ENCODE measurements around the gene AGTR2.
"Not testable (repeated sequence)": the region's sequence is repeated elsewhere in the genome, so short reads cannot be mapped to it uniquely, and the experiment has no call there.

AGTR2 gene, protein sequence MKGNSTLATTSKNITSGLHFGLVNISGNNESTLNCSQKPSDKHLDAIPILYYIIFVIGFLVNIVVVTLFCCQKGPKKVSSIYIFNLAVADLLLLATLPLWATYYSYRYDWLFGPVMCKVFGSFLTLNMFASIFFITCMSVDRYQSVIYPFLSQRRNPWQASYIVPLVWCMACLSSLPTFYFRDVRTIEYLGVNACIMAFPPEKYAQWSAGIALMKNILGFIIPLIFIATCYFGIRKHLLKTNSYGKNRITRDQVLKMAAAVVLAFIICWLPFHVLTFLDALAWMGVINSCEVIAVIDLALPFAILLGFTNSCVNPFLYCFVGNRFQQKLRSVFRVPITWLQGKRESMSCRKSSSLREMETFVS

DNA sequence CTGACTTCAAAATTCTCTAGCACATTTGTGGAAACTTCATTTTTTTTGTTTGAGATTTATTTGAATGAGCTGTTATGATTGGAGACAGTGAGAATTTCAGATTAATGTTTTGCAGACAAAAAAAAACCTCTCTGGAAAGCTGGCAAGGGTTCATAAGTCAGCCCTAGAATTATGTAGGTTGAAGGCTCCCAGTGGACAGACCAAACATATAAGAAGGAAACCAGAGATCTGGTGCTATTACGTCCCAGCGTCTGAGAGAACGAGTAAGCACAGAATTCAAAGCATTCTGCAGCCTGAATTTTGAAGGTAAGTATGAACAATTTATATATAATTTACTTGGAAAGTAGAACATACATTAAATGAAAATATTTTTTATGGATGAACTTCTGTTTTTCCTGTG is at the start of gene AGTR2:
Gene AGTR2 (plus strand): TSS at position 234 of the 400 bp plus-strand sequence. CDS start 1,537 bp downstream, outside the sequence.
- DNase-seq (ENCODE audit: low read depth): no peak

DNA sequence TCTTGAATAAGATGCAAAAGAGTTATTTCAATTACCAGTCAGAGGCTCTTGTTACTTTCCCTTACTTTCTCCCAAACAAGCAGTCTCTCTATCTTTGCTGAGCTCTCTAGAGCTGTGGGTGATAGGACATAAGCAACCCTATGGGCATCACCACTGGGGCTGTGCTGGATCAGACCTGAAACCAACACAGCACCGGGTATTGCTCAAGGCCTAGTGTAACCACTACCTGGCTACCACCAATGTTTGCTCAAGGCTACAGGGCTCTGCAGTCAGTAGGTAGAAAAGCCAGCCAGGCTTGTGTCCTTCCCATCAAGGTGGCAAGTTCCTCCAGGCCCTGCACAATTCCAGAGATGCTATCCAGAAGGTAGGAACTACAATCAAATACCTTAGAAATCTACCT is 35.3 kb upstream of the AGTR2 start:
- no peak for DNase-seq (ENCODE audit: low read depth)

DNA sequence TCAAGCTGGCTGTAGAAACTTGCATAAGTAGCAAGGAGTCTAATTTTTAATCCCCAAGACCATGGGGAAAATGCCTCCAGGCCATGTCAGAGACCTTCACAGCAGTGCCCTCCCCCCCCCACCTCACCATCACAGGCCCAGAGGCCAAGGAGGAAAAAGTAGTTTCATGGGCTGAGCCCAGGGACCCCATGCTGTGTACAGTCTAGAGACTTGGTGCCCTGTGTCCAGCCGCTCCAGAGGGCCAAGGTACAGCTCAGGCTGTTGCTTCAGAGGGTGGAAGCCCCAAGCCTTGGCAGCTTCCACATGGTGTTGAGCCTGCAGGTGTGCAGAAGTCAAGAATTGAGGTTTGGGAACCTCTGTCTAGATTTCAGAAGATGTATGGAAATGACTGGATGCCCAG is 29.3 kb upstream of the AGTR2 start:
- DNase-seq (ENCODE audit: low read depth): not testable (repeated sequence)

DNA sequence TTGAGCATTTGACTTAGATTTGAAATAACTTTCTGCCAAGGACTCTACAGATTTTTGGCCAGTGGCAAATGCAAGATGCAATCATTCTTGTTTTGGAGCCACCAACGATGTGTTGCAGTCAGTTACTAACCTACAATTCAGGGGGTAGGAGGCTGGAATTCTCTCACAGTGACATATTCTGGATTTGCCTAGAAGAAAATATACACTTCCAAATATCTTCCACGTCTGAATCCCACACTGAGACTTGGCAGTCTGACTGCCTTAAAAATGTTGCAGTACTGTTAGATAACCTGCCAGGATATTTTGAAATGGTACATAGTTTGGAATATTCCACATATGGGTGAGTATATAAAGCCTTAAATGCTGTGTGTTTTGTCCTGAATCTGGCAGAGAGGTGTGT is 27.6 kb upstream of the AGTR2 start:
- no peak for DNase-seq (ENCODE audit: low read depth)

DNA sequence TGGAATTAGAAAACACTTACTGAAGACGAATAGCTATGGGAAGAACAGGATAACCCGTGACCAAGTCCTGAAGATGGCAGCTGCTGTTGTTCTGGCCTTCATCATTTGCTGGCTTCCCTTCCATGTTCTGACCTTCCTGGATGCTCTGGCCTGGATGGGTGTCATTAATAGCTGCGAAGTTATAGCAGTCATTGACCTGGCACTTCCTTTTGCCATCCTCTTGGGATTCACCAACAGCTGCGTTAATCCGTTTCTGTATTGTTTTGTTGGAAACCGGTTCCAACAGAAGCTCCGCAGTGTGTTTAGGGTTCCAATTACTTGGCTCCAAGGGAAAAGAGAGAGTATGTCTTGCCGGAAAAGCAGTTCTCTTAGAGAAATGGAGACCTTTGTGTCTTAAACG is 2.4 kb downstream of the AGTR2 start:
- no peak for DNase-seq (ENCODE audit: low read depth)

DNA sequence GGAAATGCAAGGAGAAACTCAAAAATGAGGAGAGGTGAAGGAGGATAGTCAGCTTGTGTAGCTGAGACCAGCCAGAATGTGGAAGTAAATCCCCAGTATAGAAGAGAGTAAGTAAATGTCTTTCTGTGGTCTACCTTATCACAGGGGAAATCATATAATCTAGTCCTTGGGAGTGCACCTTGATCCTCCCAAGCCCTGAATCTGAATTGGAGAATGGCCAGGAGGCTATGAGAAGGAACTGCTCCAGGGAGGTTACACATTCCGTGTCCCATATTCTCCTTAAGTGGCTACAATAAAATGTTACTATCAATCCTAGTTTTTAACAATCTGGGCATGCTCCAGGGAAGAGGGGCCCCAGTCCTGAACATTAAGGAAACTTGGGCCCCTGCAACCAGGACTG is 10.8 kb downstream of the AGTR2 start:
- DNase-seq (ENCODE audit: low read depth): no peak

DNA sequence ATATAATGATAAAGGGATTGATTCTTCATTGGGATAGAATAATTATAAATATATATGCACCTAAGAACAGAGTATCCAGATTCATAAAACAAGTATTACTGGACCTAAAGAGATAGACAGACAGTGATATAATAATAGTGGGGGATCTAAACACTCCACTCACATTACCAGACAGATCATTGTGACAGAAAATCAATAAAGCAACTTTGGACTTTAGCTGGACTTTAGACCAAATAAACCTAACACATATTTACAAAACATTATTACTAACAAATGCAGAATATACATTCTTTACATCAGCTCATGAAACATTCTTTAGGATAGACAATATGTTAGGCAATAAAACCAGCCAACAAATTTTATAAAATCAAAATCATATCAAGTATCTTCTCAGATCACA is 14.6 kb downstream of the AGTR2 start:
- no peak for DNase-seq (ENCODE audit: low read depth)

DNA sequence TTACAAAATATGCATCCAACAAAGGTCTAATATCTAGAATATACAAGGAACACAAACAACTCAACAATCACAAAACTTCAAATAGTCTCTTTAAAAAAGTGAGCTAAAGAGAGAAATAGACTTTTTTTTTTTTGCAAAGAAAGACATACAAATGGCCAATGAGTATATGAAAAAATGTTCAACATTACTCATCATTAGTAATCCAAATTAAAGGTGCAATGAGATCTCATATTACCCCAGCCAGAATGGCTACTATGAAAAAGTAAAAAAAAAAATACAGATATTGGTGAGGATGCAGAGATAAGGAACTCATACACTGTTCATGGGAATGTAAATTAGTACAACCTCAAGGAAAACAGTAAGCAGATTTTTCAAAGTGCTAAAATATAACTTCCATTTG is 24.1 kb downstream of the AGTR2 start:
- no peak for DNase-seq (ENCODE audit: low read depth)

DNA sequence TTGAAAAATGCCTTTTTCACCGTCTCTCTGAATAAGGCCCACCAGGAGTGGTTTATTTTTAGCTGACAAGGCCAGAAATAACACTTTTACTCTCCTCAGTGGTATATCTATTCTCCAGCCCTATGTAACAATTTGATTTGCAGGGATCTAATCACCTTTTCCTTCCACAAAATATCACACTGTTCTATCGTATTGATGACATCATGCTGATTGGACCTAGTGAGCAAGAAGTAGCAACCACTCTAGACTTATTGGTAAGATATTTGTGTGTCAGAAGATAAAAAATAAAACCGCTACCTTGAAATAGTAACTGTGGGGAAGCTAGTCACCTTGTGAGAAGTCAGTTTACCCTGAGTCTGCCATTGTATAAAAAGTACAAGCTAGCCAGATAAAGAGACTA is 27.7 kb downstream of the AGTR2 start:
- no peak for DNase-seq (ENCODE audit: low read depth)

DNA sequence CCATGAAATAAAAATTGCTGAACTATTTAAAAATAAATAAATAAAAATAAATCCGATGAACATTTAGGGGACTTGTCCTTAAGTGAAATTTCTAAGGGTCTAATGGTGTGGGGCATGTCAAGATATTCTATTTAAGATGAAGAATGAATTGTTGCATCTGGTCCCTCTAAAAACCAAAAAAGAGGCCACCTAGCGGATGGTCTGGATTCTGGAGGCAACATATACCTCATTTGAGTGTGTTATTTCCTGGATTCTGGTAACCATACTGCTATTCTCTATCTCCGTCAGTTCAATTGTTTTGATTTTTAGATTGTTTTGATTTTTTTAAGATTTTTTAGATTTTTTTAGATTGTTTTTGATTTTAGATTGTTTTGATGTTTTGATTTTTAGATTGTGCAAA is 28.3 kb downstream of the AGTR2 start:
- DNase-seq (ENCODE audit: low read depth): no peak

DNA sequence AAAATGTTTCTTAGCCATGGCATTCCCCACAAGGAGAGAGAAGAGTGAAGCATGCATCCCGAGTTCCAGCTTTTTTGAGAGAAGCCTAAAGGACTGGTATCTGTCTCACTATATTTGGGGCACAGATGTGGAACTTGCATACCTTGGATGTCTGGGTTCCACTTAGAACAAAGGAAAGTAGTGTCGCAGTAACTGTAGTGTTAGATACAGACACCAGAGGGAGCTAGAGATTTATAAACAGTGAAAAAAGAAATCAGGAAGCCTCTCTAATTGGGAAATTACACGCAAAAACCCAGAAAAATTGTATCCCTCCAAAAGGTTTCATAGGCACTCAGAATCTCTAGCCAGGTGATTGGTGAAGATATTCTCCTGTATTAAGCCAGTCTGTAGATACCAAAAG is 34.4 kb downstream of the AGTR2 start:
- no peak for DNase-seq (ENCODE audit: low read depth)

DNA sequence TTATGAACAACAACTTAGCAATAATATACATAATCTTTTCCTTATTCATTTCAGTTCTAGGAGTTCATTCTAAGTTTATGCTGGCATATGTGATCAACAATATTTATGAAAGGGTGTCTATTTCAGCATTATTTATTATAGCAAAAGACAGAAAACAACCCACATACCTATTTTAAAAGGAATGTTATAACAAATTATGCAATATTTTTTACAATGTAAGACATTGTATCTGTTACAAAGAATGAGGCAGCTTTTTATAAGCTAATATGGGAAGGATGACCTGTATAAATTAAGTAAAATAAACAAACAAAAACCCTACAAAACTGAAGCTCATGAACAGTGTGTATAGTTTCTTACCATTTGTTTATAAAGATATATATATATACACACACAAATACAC is 42.7 kb downstream of the AGTR2 start:
- DNase-seq (ENCODE audit: low read depth): no peak

DNA sequence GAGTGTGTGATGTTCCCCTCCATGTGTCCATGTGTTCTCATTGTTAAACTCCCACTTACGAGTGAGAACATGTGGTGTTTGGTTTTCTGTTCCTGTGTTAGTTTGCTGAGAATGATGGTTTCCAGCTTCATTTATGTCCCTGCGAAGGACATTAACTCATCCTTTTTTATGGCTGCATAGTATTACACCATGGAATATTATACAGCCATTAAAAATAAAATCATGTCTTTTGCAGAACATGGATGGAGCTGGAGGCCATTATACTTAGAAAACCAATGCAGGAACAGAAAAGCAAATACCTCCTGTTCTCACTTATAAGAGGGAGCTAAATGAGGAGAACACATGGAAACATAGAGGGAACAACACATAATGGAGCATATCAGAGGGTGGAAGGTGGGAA is 46.5 kb downstream of the AGTR2 start:
- DNase-seq (ENCODE audit: low read depth): not testable (repeated sequence)

Data from activated T-helper 1 cell treated with Interleukin-2 at 50 U/mL for 16 hours (primary cell).